Omental fat pad (tissue), 4 donors: Measurements from ENCODE around the gene OR11A1. TPM values are rescaled to one million over a fixed set of nuclear protein-coding genes. Genes with fewer than 3 reads are reported as not detected.

Experiments used
- ATAC-seq: fragments of 150-250 bp; one replicate; pipeline ENCODE4 v1.9.1; 2016; ENCODE audit warnings: mild to moderate bottlenecking, moderate library complexity; ENCODE audit not compliant: low FRiP score
- DNase-seq: peaks from one replicate; pipeline ENCODE4 v3.0.0-alpha.2; 2019; ENCODE audit warnings: low spot score
- CTCF ChIP-seq, 3 donors: fragments of 450-650 bp; IDR thresholded peaks; one replicate each; pipeline ENCODE4 v1.5.1; 2016 to 2017; ENCODE audit warnings: antibody characterized with exemption in 3 of 3, mild to moderate bottlenecking in 3 of 3, moderate library complexity in 2 of 3
- total RNA-seq, 4 donors: library from RNA; depleted of rRNA; stranded (reverse); fragments of >200 nt; gene quantifications; one replicate each; pipeline ENCODE4 v1.1.0, GENCODE V29; 2016

The OR11A1 gene
- total RNA-seq, 4 donors from 2014 or later = not detected

- DNase-seq (no peak), ATAC-seq (no peak)
- no peak for TF ChIP-seq CTCF (IDR thresholded peaks at IDR 0.05)
Observed at GRCh38 chr6:29483735-29484134, 26.9 kb upstream of the OR11A1 start.

- ATAC-seq (no peak), DNase-seq (no peak)
- no peak for TF ChIP-seq CTCF (IDR thresholded peaks at IDR 0.05)
Observed at GRCh38 chr6:29483186-29483585, 26.3 kb upstream of the OR11A1 start.

- no peak for DNase-seq
- no peak for TF ChIP-seq CTCF (IDR thresholded peaks at IDR 0.05)
- ATAC-seq = no peak
Observed at GRCh38 chr6:29479560-29479959, 22.7 kb upstream of the OR11A1 start.

- no peak for TF ChIP-seq CTCF (IDR thresholded peaks at IDR 0.05)
- no peak for ATAC-seq
- no peak for DNase-seq
Observed at GRCh38 chr6:29478740-29479139, 21.9 kb upstream of the OR11A1 start.

- DNase-seq = no peak
- no peak for ATAC-seq
- no peak for TF ChIP-seq CTCF (IDR thresholded peaks at IDR 0.05)
Observed at GRCh38 chr6:29477923-29478450, 21.1 kb upstream of the OR11A1 start.

- DNase-seq (no peak), ATAC-seq (no peak)
- TF ChIP-seq CTCF (IDR thresholded peaks at IDR 0.05) = no peak
Observed at GRCh38 chr6:29474996-29475395, 18.1 kb upstream of the OR11A1 start.

- ATAC-seq = no peak
Observed at GRCh38 chr6:29466241-29466640, 9.4 kb upstream of the OR11A1 start.

More at GRCh38 chr6:29466241-29466640, 9.4 kb upstream of the OR11A1 start:
- DNase-seq = no peak
- TF ChIP-seq CTCF (IDR thresholded peaks at IDR 0.05) = no peak
